Ovary (tissue), 3 donors: ENCODE results near the gene GPR15.

ENCODE experiments used
- CTCF ChIP-seq, 3 donors: fragments of 450-650 bp in 2 of 3; fragments of 200-600 bp in 1 of 3; IDR thresholded peaks; one replicate each; pipeline versions ENCODE4 v1.5.1 to v1.8.0; 2016 to 2022; ENCODE audit warnings: antibody characterized with exemption in 3 of 3, mild to moderate bottlenecking in 1 of 3
- POLR2A ChIP-seq: fragments of 450-650 bp; IDR thresholded peaks from one replicate; pipeline ENCODE4 v1.6.1; 2017; ENCODE audit warnings: antibody characterized with exemption, mild to moderate bottlenecking, moderate library complexity
- donor health status: DM: no; HTN: no; CAD: no.

GRCh38 chr3:98567666-98568270, 36.0 kb downstream of the GPR15 start:
- TF ChIP-seq CTCF (IDR thresholded peaks at IDR 0.05) (no peak), POLR2A (no peak)
